OCI-LY7 (cell line): Measurements from ENCODE around the gene KAT6B. TPM values are rescaled to one million over a fixed set of nuclear protein-coding genes. Genes with fewer than 3 reads are reported as not detected.
A peak's percentile ranks its signal among the peaks of the same experiment; 100 is the strongest.

Experiments used
- BruUV-seq: library from RNA; stranded (reverse); fragments of 400-500 nt; replicated peaks from 2 replicates; lab custom pipeline; 2021; lab: Mats Ljungman, UMichigan
- CTCF ChIA-PET: fragments of 300-600 bp; sonication (Branson Sonifier 250); formaldehyde crosslinking; loops from one replicate; lab custom pipeline; 2022; ENCODE audit warnings: antibody characterized with exemption; ENCODE audit not compliant: unreplicated experiment; lab: Charles Lee
- POLR2A ChIA-PET: fragments of 300-600 bp; sonication (Branson Sonifier 250); formaldehyde crosslinking; loops from one replicate; lab custom pipeline; 2022; ENCODE audit warnings: antibody characterized with exemption; lab: Charles Lee
- DNase-seq: peaks from one replicate; pipeline ENCODE4 v3.0.0-alpha.2; 2015; ENCODE audit warnings: low spot score
- H2AFZ ChIP-seq: fragments of 200-600 bp; sonication (generic), shearing (Covaris generic); 2 replicates; pipeline ENCODE4 v1.6.1; 2014; ENCODE audit warnings: mild to moderate bottlenecking, antibody characterized with exemption, low read length, moderate library complexity
- H3K27ac ChIP-seq: fragments of 200-600 bp; sonication (generic); 2 replicates; pipeline ENCODE4 v1.5.1; 2014; ENCODE audit warnings: mixed run types, low read depth, mild to moderate bottlenecking, moderate library complexity, low read length, inconsistent platforms; ENCODE audit not compliant: poor library complexity, severe bottlenecking
- H3K36me3 ChIP-seq: fragments of 200-600 bp; sonication (generic); 2 replicates; pipeline ENCODE4 v1.6.1; 2014; ENCODE audit warnings: mild to moderate bottlenecking, antibody characterized with exemption, low read length, moderate library complexity, mixed read lengths; ENCODE audit not compliant: insufficient read depth
- H3K4me1 ChIP-seq: fragments of 200-600 bp; sonication (generic); 2 replicates; pipeline ENCODE4 v1.5.1; 2014; ENCODE audit warnings: mild to moderate bottlenecking, low read length; ENCODE audit not compliant: insufficient read depth, poor library complexity, severe bottlenecking
- H3K4me2 ChIP-seq: fragments of 200-600 bp; sonication (generic); 2 replicates; pipeline ENCODE4 v1.6.1; 2014; ENCODE audit warnings: mild to moderate bottlenecking, low read length
- H3K4me3 ChIP-seq: fragments of 200-600 bp; sonication (generic); 2 replicates; pipeline ENCODE4 v1.5.1; 2014; ENCODE audit warnings: mild to moderate bottlenecking, low read depth, low read length; ENCODE audit not compliant: poor library complexity, severe bottlenecking
- H3K79me2 ChIP-seq: fragments of 200-600 bp; sonication (generic); 2 replicates; pipeline ENCODE4 v1.6.1; 2016; ENCODE audit warnings: low read depth, mild to moderate bottlenecking, low read length, moderate library complexity, mixed read lengths; ENCODE audit not compliant: insufficient read depth
- H3K9me2 ChIP-seq: fragments of 200-600 bp; sonication (generic); 2 replicates; pipeline ENCODE4 v1.6.1; 2016; ENCODE audit warnings: mild to moderate bottlenecking, low read length, mixed read lengths; ENCODE audit not compliant: insufficient read depth
- H3K9me3 ChIP-seq: fragments of 200-600 bp; sonication (generic); 2 replicates; pipeline ENCODE4 v1.6.1; 2014; ENCODE audit warnings: mild to moderate bottlenecking, mixed run types, low read length, mixed read lengths
- H4K20me1 ChIP-seq: fragments of 200-600 bp; sonication (generic); 2 replicates; pipeline ENCODE4 v1.6.1; 2014; ENCODE audit warnings: mild to moderate bottlenecking, antibody characterized with exemption, low read length, moderate library complexity, mixed read lengths; ENCODE audit not compliant: insufficient read depth
- EZH2phosphoT487 ChIP-seq: fragments of 200-600 bp; sonication (generic); IDR thresholded peaks from 2 replicates; pipeline ENCODE4 v1.6.1; 2018; ENCODE audit warnings: low read depth, borderline replicate concordance, mild to moderate bottlenecking, mixed run types, antibody characterized with exemption, low read length, moderate library complexity, mixed read lengths
- intact Hi-C: fragments of 100-400 bp; cut with micrococcal nuclease; formaldehyde crosslinking; loops from one replicate; pipeline ENCODE4 v1.10.0; 2022; ENCODE audit not compliant: unreplicated experiment
- total RNA-seq, 2 experiments: library from RNA; depleted of rRNA in 1 of 2; stranded (reverse); fragments of >200 nt in 1 of 2; shearing (Covaris generic) in 1 of 2; gene quantifications; 2 replicates each; pipeline ENCODE4 v1.2.3, GENCODE V29; 2014 to 2022
- TF ChIP-seq, protein P1 (sequence below): fragments of 200-600 bp; sonication (generic); conservative IDR thresholded peaks from 2 replicates; pipeline ENCODE4 v1.5.1; 2014; ENCODE audit warnings: mild to moderate bottlenecking, antibody characterized with exemption, low read length, moderate library complexity, mixed read lengths

Gene KAT6B
- total RNA-seq, 2 experiments from 2014 or later, result 20.8 to 40.8 TPM

DNA sequence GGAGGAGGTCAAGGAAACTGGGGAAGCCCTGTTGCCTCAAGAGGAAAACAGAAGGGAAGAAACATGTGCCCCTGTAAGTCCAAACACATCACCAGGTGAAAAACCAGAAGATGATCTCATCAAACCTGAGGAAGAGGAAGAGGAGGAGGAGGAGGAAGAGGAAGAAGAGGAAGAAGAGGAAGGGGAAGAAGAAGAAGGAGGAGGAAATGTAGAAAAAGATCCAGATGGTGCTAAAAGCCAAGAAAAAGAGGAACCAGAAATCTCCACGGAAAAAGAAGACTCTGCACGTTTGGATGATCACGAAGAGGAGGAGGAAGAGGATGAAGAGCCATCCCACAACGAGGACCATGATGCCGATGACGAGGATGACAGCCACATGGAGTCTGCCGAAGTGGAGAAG, 202.3 kb downstream of the KAT6B start:
- intact Hi-C loops, result no loop called here
- H3K9me3 ChIP-seq, result no peaks in the 10 kb centered on the region
- TF ChIP-seq, protein P1, sequence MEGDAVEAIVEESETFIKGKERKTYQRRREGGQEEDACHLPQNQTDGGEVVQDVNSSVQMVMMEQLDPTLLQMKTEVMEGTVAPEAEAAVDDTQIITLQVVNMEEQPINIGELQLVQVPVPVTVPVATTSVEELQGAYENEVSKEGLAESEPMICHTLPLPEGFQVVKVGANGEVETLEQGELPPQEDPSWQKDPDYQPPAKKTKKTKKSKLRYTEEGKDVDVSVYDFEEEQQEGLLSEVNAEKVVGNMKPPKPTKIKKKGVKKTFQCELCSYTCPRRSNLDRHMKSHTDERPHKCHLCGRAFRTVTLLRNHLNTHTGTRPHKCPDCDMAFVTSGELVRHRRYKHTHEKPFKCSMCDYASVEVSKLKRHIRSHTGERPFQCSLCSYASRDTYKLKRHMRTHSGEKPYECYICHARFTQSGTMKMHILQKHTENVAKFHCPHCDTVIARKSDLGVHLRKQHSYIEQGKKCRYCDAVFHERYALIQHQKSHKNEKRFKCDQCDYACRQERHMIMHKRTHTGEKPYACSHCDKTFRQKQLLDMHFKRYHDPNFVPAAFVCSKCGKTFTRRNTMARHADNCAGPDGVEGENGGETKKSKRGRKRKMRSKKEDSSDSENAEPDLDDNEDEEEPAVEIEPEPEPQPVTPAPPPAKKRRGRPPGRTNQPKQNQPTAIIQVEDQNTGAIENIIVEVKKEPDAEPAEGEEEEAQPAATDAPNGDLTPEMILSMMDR, result no peak
- TF ChIP-seq EZH2phosphoT487, result no peak
- TSS peak; percentile 64 for BruUV-seq
- ChIA-PET CTCF (no interaction called here), POLR2A (no interaction called here)
- H3K4me2 ChIP-seq, result no peak overlapping the region
- peaks cover 44% of the 10 kb centered on the region; the same call in 1 of the 2 replicates for H3K36me3 ChIP-seq
- no peaks in the 10 kb centered on the region for H4K20me1 ChIP-seq
- H3K79me2 ChIP-seq, result no peaks in the 10 kb centered on the region
- DNase-seq, result no peak
- H3K9me2 ChIP-seq, result no peaks in the 10 kb centered on the region
- H2AFZ ChIP-seq, result no peak overlapping the region
- H3K4me3 ChIP-seq, result no peak overlapping the region
- H3K27ac ChIP-seq, result no peak overlapping the region
- peaks cover 6% of the 10 kb centered on the region for H3K4me1 ChIP-seq

DNA sequence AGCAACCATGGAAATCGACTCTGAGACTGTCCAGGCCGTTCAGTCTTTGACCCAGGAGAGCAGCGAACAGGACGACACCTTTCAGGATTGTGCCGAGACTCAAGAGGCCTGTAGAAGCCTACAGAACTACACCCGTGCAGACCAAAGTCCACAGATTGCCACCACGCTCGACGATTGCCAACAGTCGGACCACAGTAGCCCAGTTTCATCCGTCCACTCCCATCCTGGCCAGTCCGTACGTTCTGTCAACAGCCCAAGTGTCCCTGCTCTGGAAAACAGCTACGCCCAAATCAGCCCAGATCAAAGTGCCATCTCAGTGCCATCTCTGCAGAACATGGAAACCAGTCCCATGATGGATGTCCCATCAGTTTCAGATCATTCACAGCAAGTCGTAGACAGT, 203.0 kb downstream of the KAT6B start:
- ChIA-PET CTCF (no interaction called here), POLR2A (no interaction called here)
- no peak for TF ChIP-seq EZH2phosphoT487
- TF ChIP-seq, protein P1, result no peak
- H3K36me3 ChIP-seq, result peaks cover 41% of the 10 kb centered on the region; the same call in 1 of the 2 replicates
- H3K27ac ChIP-seq, result no peak overlapping the region
- no TSS peak for BruUV-seq
- peaks cover 6% of the 10 kb centered on the region for H3K4me1 ChIP-seq
- no peaks in the 10 kb centered on the region for H3K79me2 ChIP-seq
- H3K4me3 ChIP-seq, result no peak overlapping the region
- no peaks in the 10 kb centered on the region for H3K9me2 ChIP-seq
- H2AFZ ChIP-seq, result no peak overlapping the region
- no peaks in the 10 kb centered on the region for H4K20me1 ChIP-seq
- no peak for DNase-seq
- no peaks in the 10 kb centered on the region for H3K9me3 ChIP-seq
- no peak overlapping the region for H3K4me2 ChIP-seq
- intact Hi-C loops, result no loop called here

DNA sequence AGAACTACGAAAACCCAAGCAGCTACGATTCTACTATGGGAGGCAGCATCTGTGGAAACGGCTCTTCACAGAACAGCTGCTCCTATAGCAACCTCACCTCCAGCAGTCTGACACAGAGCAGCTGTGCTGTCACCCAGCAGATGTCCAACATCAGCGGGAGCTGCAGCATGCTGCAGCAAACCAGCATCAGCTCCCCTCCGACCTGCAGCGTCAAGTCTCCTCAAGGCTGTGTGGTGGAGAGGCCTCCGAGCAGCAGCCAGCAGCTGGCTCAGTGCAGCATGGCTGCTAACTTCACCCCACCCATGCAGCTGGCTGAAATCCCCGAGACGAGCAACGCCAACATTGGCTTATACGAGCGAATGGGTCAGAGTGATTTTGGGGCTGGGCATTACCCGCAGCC, 203.5 kb downstream of the KAT6B start:
- Histone ChIP-seq H3K4me1 (peaks cover 6% of the 10 kb centered on the region), H3K36me3 (peaks cover 37% of the 10 kb centered on the region; the same call in 1 of the 2 replicates), H3K4me3 (no peak overlapping the region), H3K9me3 (no peaks in the 10 kb centered on the region), H3K9me2 (no peaks in the 10 kb centered on the region), H3K79me2 (no peaks in the 10 kb centered on the region), H3K27ac (no peak overlapping the region), H2AFZ (no peak overlapping the region), H4K20me1 (no peaks in the 10 kb centered on the region), H3K4me2 (no peak overlapping the region)
- intact Hi-C loops, result no loop called here
- POLR2A ChIA-PET, result no interaction called here
- CTCF ChIA-PET, result no interaction called here
- DNase-seq, result no peak
- BruUV-seq, result no TSS peak
- TF ChIP-seq EZH2phosphoT487, result no peak
- TF ChIP-seq, protein P1, result no peak
